HL-60 (cell line): ENCODE results near the gene HS3ST4.

Source experiments
- DNase-seq, 2 experiments: peaks; one replicate each; pipeline ENCODE4 v3.0.0-alpha.2; 2010 to 2020; ENCODE audit warnings: low read depth in 1 of 2, low spot score in 1 of 2
- H3K27ac ChIP-seq: fragments of 250-450 bp; sonication (Bioruptor Pico); replicated peaks from 2 replicates; pipeline ENCODE4 v1.5.1; 2020; ENCODE audit warnings: mild to moderate bottlenecking, moderate library complexity
- H3K27me3 ChIP-seq: fragments of 250-450 bp; sonication (Bioruptor Pico); 2 replicates; pipeline ENCODE4 v1.5.1; 2021; ENCODE audit warnings: mild to moderate bottlenecking, moderate library complexity; ENCODE audit not compliant: insufficient read depth, poor library complexity, severe bottlenecking
- H3K4me3 ChIP-seq: replicated peaks from 2 replicates; pipeline ENCODE4 v1.5.1; 2011; ENCODE audit warnings: mild to moderate bottlenecking, control low read depth, low read length; ENCODE audit not compliant: insufficient read depth
- CTCF ChIP-seq: IDR thresholded peaks from one replicate; pipeline ENCODE4 v1.5.1; 2011; ENCODE audit warnings: low read length, control low read depth, inconsistent platforms; ENCODE audit not compliant: insufficient read depth
- GABPA ChIP-seq: IDR thresholded peaks from 2 replicates; pipeline ENCODE4 v1.6.1; 2012; ENCODE audit warnings: low read depth
- POLR2AphosphoS5 ChIP-seq: IDR thresholded peaks from 2 replicates; pipeline ENCODE4 v1.6.1; 2012; ENCODE audit warnings: low read depth
- SPI1 ChIP-seq: IDR thresholded peaks from 2 replicates; pipeline ENCODE4 v1.6.1; 2012; ENCODE audit warnings: low read depth, mild to moderate bottlenecking, borderline replicate concordance
- TF ChIP-seq, protein P1 (sequence below): IDR thresholded peaks from 2 replicates; pipeline ENCODE4 v1.6.1; 2012; ENCODE audit warnings: low read depth; ENCODE audit not compliant: insufficient replicate concordance

The HS3ST4 gene

GRCh38 chr16:25721439-25721838 lies 29.7 kb downstream of the HS3ST4 start:
- DNase-seq, result no peak
- TF ChIP-seq SPI1, result no peak
- TF ChIP-seq GABPA, result no peak
- TF ChIP-seq, protein P1, sequence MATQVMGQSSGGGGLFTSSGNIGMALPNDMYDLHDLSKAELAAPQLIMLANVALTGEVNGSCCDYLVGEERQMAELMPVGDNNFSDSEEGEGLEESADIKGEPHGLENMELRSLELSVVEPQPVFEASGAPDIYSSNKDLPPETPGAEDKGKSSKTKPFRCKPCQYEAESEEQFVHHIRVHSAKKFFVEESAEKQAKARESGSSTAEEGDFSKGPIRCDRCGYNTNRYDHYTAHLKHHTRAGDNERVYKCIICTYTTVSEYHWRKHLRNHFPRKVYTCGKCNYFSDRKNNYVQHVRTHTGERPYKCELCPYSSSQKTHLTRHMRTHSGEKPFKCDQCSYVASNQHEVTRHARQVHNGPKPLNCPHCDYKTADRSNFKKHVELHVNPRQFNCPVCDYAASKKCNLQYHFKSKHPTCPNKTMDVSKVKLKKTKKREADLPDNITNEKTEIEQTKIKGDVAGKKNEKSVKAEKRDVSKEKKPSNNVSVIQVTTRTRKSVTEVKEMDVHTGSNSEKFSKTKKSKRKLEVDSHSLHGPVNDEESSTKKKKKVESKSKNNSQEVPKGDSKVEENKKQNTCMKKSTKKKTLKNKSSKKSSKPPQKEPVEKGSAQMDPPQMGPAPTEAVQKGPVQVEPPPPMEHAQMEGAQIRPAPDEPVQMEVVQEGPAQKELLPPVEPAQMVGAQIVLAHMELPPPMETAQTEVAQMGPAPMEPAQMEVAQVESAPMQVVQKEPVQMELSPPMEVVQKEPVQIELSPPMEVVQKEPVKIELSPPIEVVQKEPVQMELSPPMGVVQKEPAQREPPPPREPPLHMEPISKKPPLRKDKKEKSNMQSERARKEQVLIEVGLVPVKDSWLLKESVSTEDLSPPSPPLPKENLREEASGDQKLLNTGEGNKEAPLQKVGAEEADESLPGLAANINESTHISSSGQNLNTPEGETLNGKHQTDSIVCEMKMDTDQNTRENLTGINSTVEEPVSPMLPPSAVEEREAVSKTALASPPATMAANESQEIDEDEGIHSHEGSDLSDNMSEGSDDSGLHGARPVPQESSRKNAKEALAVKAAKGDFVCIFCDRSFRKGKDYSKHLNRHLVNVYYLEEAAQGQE, result no peak
- TF ChIP-seq CTCF, result no peak
- TF ChIP-seq POLR2AphosphoS5, result no peak
- peaks cover 2% of the 10 kb centered on the region for H3K27me3 ChIP-seq
- no peak overlapping the region for H3K27ac ChIP-seq
- no peak overlapping the region for H3K4me3 ChIP-seq

- no peak for DNase-seq
- Histone ChIP-seq H3K27ac (no peak overlapping the region), H3K4me3 (no peak overlapping the region), H3K27me3 (peaks cover 2% of the 10 kb centered on the region)
- TF ChIP-seq POLR2AphosphoS5, result no peak
- no peak for TF ChIP-seq GABPA
Measured at GRCh38 chr16:25726430-25727098, 34.8 kb downstream of the HS3ST4 start.

DNA sequence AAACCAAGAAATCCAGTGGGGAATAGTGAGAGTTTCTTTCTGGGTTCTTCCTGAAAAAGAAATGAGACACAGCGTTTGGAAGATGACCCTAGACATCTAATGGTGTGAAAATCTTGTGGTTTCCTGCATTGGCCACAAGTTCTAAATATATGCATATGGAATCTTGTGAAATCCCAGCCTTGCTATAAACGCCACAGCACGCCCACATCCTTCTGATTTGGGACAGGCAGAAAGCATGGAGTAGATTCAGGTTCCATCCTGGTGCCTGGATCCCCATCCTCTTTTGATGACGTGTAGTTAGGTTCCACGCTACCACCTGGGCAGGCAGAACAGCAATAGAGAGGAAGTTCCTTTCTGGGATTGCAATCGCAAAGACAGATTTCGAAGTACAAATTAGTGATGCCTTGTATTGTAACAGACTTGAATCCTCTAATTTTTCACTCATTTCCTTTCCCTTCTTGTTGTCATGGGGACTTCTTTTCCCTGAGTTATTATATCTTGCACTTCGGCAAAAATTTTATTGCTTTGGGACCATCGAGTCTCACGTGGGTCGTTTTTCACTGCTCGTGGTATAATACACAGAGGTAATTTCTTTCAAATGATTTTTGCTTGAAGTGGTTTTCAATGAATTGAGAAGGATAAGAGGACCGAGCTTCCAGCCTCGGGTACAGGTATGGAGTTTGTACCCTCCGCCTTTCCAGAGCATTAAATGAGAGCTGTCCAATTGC lies 37.6 kb downstream of the HS3ST4 start:
- TF ChIP-seq, protein P1, result no peak
- TF ChIP-seq CTCF (no peak), POLR2AphosphoS5 (no peak), GABPA (no peak), SPI1 (no peak)
- H3K4me3 ChIP-seq, result no peak overlapping the region
- H3K27me3 ChIP-seq, result peaks cover 2% of the 10 kb centered on the region
- H3K27ac ChIP-seq, result no peak overlapping the region
- DNase-seq, result peak in 1 of 2 experiments; percentile 14

DNA sequence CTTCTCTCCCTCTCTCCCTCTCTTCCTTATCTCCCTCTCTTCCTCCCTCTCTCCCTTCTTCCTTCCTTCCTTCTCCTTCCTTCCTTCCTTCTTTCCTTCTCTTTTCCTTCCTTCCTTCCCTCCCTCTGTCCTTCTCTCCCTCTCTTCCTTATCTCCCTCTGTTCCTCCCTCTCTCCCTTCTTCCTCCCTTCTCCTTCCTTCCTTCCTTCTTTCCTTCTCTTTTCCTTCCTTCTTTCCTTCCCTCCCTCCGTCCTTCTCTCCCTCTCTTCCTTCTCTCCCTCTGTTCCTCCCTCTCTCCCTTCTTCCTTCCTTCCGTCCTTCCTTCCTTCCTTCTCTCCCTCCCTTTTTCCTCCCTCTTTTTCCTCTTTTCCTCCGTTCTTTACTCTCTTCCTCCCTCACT lies 38.6 kb downstream of the HS3ST4 start:
- Histone ChIP-seq H3K4me3 (no peak overlapping the region), H3K27me3 (no peaks in the 10 kb centered on the region), H3K27ac (no peak overlapping the region)
- TF ChIP-seq, protein P1, result no peak
- TF ChIP-seq SPI1 (no peak), GABPA (no peak), CTCF (no peak), POLR2AphosphoS5 (no peak)
- DNase-seq, result no peak
